HT-29 (cell line): ENCODE results near the gene MXRA7. TPM values are rescaled to one million over a fixed set of nuclear protein-coding genes. Genes with fewer than 3 reads are reported as not detected.
A peak's percentile ranks its signal among the peaks of the same experiment; 100 is the strongest.
"Not testable (repeated sequence)": the region's sequence is repeated elsewhere in the genome, so short reads cannot be mapped to it uniquely, and the experiment has no call there.

Experiments used
- DNase-seq: peaks from one replicate; pipeline ENCODE4 v3.0.0-alpha.2; 2015; ENCODE audit warnings: low spot score
- total RNA-seq: library from RNA; depleted of rRNA; stranded (reverse); fragments of >200 nt; shearing (Covaris generic); gene quantifications from 2 replicates; pipeline ENCODE4 v1.2.3, GENCODE V29; 2014

The MXRA7 gene
- total RNA-seq, 1 experiment from 2014 or later: 0.23 TPM

DNA sequence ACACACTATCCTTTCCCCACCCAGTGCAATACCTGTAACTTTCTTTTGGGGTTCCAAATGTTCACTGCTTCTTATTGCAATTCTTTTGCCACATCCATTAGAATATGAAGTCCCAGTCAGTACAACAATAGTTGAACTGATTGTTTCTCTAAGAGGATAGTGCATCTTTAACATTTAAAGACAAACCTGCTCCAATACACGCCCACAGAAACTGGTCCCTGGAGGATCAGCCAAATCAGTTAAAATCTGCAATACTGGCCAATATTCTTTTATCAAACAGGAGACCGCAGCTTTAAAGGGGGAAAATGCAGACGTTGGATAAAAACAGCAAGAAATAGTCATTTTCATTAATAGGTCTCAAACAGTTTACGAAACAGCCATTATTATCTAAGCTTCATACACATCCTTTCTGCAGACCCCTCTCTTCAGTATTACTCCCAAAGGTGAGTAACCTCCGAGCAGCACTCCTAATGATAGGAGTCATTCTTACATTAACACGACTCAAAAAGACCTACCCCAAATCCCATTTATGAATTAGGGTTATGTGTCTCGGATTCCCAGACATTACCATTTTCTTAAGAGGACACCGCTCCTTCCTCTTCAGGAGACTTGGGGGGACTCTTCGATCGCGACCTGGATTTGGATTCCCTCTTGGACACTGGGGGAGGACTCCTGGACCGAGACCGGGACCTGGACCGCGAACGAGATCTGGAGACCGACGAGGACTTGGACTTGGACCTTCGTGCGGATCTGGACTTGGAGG, 25.0 kb upstream of the MXRA7 start:
- DNase-seq: no peak

DNA sequence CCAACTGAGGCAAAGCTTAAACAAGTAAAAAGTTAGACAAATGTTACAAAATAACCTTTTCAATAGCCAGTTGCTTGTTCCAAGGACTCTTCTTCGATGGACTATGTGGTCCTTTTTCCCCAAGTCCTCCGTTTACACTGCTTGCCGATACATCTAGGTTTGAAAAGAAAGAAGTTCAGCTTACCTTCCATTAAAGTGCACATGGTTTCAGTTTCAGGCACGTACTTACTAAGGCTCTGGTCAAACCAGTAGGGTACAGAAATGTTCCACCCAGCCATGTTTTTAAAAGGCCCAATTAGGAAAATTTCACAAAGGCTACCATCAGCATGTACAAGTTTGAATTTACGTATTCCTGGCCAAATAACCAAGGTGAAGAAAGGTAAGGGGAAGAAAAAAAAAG, 24.2 kb upstream of the MXRA7 start:
- peak; percentile 47 for DNase-seq

DNA sequence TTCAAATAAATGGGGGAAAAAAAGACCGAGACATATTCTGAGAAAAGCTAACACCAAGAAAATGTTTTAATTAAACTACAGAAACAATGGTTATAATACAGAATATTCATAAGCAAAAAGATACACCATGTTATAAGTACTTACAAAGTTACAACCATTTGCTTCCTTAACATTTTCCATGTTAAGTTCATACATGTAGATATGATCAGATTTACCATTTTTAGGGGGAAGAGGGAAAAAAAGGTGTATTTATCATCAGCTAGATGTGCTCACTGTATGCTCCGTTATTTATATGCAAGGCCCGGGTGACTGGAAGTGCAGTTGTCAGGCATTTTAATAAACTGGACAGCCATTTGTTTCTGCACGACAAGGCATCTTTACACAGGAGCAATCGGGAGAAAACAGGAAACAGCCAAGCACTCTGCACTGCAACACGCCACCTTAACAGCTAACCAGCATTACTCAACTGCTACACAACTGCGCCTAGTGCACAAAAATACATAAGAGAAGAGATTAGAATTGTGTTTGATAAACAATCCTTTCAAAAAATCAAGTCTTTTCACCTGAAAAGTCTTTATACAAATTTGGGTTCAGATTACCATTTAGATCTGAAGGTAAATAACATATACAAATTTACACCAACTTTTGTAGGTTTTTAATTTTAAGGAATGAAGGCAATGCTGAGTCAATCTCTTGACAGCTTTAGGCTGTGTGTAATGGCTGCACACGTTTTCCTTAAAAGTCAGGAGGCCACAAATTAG, 23.5 kb upstream of the MXRA7 start:
- peak; percentile 31 for DNase-seq

DNA sequence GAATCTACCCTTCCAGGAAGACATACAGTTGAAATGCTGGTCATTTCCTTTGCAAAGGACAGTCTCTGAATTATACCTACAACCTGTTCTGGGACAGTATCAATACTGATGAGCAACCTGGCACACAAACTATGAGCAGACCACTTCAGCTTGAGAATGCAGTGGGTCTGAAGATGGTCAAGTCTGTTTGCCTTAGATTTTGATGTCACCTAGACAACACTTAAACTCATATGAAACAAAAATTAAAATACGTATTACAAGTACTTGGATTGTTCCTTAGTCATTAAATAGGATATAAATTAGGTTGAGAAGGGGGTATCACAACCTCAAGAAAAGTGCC, 22.8 kb upstream of the MXRA7 start:
- peak; percentile 2 for DNase-seq

DNA sequence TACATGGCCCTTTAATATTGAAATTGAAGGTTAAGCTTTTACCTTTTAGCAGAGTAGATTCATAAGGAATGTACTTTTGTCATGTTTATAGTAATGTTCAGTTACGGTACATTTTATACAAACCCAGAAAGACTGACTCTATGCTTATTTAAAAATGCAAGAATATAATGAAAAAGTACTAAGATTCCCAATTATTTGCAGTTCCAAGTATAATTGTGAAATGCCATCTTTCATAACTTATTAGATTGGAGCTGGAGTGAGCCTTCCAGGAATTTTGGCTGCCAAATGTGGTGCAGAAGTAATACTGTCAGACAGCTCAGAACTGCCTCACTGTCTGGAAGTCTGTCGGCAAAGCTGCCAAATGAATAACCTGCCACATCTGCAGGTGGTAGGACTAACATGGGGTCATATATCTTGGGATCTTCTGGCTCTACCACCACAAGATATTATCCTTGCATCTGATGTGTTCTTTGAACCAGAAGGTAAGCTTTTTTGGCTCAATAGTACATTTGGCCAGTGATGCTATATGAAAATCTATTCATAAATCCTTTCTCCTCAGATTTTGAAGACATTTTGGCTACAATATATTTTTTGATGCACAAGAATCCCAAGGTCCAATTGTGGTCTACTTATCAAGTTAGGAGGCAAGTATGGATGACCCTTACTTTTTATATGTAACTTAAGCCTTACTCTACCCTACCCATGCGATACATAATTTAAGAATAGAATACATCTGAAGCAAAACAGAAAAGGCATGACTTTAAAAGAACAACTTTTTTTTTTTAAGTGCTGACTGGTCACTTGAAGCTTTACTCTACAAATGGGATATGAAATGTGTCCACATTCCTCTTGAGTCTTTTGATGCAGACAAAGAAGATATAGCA, 22.2 kb upstream of the MXRA7 start:
- peak; percentile 23 for DNase-seq

DNA sequence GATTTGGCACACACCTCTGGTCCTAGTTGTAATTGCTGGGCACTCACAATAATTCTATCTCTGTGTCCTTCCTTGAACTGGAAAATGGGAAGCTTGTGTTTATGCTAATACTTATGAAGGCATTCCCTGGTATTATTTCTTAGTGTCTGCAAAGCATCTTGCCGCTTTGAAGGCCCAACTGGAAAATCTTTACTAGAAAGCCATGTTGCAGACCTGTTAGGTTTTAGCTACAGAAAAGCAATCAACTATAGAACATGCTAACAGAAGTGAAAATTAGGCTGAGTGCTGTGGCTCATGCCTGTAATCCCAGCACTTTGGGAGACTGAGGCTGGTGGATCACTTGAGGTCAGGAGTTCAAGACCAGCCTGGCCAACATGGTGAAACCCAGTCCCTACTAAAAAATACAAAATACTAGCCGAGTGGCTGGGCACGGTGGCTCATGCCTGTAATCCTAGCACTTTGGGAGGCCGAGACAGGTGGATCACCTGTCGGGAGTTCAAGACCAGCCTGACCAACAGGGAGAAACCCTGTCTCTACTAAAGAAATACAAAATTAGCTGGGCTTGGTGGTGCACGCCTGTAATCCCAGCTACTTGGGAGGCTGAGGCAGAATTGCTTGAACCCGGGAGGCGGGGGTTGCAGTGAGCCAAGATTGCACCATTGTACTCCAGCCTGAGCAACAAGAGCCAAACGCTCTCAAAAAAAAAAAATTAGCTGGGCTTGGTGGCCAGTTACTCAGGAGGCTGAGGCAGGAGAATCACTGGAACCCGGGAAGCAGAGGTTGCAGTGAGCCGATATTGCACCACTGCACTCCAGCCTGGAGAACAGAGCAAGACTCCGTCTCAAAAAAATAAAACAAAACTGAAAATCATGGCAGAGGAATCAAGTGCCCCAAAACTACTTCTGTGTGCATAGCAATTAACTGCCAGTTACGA, 21.3 kb upstream of the MXRA7 start:
- DNase-seq: peak; percentile 27

DNA sequence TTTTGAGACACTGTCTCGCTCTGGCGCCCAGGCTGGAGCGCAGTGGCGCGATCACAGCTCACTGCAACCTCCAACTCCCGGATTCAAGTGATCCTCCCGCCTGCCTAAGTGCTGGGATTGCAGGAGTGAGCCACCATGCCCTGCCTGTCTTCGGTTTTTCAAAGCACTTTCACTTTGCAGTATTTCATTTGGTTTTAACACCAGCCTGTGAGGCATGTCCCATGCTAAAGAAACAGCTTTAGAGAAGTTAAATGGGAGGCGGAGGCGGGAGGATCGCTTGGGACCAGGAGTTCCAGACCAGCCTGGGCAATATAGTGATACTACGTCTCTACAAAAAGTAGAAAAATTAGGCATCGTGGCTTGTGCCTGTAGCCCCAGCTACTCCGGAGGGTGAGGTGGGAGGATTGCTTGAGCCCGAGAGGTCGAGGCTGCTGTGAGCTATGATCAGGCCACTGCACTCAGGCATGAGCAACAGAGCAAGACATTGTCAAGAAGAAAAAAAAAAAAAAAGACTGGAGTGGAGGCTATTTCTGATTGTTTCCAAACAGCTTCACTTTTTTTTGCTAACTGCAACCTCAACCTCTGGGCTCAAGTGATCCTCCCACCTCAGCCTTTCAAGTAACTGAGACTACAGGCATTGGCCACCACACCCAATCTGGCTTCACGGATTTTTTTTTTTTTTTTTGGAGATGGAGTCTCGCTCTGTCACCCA, 17.1 kb upstream of the MXRA7 start:
- no peak for DNase-seq

DNA sequence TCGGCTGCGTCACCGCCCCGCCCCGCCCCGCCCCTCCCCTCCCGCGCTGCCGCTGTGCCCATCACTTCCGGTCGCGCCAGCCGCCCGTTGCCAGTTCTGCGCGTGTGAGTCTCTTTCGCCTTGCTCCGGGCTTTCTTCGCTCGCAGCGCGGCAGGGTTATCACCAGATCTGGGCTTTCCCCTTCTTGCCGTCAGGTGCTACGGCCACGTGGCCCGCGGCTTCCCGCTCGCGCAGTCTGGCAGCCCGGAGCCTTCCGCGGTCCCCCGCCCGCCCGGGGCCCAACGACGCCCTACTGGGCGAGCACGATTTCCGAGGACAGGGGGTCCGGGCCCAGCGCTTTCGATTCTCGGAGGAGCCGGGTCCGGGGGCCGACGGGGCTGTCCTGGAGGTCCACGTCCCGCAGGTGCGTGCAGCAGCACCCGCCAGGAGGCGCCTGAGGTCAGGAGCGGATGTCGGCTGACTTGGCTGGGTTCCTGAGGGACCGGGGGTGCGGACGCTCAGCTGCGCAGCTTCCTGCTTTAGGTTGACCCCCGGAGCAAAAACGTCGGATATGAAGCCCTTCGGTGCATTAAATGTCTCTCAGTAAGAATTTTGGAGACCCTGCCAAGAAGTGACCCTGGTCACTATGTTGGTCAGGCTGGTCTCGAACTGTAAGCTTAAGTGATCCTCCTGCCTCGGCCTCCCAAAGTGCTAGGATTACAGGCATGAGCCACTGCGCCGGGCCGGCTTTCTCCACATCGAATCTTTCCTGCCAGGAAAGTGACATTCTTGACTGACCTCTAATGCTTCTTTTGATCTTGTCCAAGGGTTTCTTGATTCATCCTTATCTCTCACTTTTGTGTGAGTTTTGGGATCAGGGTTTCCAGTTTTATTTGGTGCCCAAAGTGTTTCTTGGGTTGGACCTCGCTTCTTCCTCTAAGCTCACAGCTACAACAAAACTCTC, 16.3 kb upstream of the MXRA7 start, which contains the start of gene METTL23:
Gene METTL23 (plus strand): TSS at position 64 of the 943 bp plus-strand sequence. CDS start 2,872 bp downstream, outside the sequence.
- DNase-seq: peak; percentile 76

DNA sequence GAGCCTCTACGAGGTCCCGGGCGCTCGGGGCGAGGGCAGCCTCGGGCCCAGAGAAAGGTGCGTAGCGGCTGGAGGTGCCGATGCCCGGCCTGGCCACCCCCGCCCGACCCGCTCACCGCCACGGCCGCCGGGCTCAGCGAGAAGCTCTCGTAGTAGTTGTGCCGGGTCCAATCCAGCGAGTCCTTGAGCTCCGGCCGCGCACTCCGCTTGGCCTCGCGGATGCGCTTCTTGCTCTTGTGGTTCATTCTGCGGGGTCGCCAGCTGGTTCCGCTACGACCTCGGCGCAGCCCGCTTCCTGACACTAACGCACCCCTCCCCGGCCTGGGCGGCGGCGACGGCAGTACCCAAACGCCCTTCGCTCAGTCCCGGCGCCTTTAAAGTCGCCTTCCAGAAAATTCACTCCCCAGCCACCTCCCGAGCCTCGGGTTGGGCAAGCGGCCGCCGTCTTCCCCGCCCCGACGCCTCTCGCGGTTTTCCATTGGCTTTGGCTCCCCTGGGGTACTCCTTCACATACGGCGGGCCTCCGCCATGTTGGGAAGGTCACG, 15.5 kb upstream of the MXRA7 start, which contains the start of gene JMJD6:
Gene JMJD6 (minus strand): TSS at position 376 of the 545 bp plus-strand sequence. CDS start 131 bp downstream, at position 245.
- DNase-seq: peak; percentile 91

DNA sequence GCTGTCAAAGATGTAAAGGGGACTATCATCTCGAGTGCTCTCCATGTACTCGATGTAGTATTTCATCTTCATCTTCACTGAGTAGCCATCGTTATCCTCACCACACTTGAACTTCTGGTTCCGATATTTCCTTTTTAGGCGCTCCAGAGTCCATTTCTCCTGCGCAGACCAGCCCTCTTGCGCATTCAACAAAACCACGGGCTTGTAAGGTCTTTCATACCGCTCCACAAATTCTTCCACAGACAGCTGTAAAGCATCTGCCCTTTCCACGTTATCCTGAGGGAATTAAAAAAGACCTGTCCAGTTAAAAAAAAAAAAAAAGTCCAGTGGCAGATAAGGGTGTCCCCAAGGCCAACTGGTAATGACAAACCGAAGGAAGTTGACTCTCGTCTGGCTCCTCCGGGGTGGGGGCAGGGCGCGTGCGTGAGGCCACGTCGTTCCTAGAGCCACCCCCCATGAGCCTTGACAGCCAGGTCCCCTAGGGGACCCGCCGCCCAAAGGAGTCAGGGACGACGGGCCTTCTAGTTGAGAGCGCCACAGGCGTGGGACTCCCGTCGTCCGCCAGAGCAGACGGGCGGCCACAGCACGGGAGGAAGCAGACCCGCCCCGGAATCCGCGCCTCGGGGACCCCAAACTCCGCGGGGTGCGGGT, 14.9 kb upstream of the MXRA7 start:
- DNase-seq: peak; percentile 64

DNA sequence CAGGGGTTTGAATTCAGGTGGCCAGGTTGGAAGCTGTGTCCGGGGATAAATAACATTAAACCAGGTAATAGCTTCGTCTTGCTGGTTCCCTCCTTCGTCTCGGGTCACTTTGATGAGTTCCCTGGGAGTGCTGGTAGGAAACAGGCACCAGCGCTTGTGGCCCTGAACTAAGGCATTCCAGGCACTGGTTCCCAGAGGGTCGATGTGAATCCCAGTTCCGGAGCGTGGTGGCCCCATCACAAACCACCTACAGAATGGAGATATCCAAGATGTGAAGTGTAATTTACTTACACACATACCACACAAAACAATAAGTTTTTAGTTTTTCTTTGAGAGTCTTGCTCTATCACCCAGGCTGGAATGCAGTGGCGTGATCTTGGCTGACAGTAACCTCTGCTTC, 13.0 kb upstream of the MXRA7 start:
- no peak for DNase-seq

DNA sequence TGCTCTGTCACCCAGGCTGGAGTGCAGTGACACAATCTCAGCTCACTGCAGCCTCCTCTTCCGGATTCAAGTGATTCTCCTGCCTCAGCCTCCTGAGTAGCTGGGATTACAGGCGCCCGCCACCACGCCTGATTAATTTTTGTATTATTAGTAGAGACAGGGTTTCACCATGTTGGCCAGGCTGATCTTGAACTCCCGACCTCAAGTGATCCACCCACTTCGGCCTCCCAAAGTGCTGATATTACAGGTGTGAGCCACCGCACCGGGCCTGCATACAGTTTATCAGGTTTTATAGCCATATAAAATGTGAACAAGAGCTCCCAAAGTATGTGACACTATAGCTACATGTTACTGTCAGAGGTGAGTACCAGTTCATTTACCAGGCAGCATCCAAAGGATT, 12.2 kb upstream of the MXRA7 start:
- not testable (repeated sequence) for DNase-seq

DNA sequence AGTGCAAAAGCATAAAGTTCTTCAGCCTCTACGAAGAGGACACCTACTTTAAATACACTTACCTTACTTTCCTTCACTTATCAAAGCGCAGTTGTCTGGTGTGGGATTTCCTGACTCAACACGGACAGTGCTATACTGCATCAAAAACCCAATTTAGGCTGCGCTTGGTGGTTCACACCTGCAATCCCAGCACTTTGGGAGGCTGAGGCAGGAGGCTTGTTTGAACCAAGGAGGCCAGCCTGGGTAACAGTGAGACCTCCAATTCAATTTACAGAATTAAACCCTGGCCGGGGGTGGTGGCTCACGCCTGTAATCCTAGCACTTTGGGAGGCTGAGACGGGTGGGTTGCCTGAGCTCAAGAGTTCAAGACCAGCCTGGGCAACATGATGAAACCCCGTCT, 11.5 kb upstream of the MXRA7 start:
- DNase-seq: no peak

DNA sequence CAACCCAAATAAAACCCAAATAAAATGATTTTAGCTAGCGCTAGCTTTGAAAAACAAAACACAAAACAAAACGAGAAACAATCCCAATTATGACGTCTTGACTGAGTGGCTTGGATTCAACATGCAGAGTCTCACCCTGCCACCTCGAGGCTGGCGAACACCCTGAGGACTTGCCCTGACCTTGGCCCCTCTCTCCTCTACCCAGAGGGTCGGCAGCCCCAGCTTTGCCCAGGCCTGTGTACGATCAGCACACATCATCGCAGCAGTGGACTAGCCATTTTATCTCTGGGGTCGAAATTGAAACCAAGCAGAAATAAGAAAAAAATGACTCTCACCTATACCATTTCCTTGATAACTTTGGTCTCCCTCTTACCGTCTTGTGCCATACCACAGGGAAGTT, 10.7 kb upstream of the MXRA7 start:
- no peak for DNase-seq

DNA sequence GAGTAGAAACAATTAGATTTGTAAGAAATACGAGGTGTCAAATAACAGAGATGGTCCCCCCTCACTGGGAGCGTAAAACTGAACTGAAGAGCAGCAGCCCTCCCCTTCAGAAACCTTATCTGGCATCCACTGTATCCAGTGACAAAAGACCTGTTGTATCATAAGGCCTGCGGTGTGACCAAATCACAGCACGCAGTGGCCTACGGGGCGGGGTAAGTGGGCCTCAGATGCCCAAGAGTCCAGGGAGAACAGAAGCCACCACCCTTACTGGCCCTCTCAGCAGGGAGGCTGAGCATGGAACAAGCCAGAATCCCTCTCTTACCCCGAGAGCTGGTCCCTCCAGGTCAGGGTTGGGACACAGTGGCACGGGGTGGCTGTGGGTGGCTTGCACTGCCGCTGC, 10.2 kb upstream of the MXRA7 start:
- no peak for DNase-seq

DNA sequence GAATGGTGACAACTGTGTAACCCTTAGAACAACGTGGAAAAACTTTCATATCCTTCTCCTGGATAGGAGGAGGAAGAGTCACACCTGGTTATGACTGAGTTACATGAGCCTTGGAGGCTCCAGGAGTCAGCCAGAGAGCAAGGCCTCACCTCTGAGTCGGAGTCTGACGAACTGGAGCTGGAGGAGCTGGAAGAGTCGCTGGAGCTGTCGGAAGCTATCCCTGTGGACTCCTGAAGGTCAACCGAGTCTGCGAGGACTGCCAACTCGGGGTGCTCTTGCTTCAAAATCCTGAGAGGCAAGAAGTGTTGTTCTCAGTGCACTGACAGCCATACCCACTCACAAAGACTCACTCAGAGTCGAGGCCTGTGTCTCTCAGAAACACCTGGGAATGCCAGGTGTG, 9.4 kb upstream of the MXRA7 start:
- DNase-seq: no peak

DNA sequence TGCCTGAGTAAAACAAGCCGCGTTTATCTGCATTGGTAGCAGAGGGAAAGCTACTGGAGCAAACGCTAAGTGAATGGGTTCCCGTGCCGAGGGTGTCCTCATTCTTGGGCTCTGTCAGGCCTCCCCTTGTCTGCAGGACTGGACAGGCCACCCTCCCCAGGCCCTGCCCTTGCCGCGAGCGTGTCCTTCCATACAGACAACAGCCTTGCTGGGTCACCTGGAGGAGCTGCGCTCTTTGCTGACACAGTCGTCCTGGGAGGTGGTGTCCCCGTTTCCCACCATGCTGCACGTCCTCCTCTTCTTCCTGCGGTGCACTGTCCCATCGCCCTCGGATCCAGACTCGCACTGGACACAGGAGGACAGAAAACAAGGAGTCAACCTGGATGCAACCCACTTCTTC, 7.8 kb upstream of the MXRA7 start:
- DNase-seq: no peak

DNA sequence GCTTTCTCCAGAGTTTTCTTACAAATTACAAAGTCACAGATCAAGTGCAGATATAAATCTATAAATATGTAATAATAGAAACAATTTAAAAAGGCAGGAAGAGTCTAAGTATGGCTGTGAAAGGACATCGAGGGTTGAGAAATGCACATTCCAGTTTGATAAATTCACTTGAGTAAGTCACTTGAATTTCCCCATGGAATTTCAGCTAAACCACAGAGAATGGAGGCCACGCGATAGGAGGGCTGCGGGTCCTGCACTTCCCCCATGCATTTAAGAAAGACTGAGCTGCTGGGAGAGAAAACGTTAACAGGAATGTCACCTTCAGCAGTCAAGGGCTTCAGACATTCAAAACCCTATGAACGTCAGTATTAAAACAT, 6.1 kb upstream of the MXRA7 start:
- no peak for DNase-seq
